Dedifferentiated amniotic fluid mesenchymal stem cell (primary cell): Measurements from ENCODE around the gene GRIK3.
"Not testable (repeated sequence)": the region's sequence is repeated elsewhere in the genome, so short reads cannot be mapped to it uniquely, and the experiment has no call there.

ENCODE experiments used
- DNase-seq: peaks from one replicate; pipeline ENCODE4 v3.0.0-alpha.2; 2016; ENCODE audit errors: extremely low spot score

Gene GRIK3

GRCh38 chr1:37034121-37035013 is at the start of gene GRIK3:
Gene GRIK3 (minus strand): TSS chr1:37034515. CDS start chr1:37034108, 407 bp downstream.
- DNase-seq = no peak

GRCh38 chr1:37084013-37084412 is 49.7 kb upstream of the GRIK3 start:
- no peak for DNase-seq

DNA sequence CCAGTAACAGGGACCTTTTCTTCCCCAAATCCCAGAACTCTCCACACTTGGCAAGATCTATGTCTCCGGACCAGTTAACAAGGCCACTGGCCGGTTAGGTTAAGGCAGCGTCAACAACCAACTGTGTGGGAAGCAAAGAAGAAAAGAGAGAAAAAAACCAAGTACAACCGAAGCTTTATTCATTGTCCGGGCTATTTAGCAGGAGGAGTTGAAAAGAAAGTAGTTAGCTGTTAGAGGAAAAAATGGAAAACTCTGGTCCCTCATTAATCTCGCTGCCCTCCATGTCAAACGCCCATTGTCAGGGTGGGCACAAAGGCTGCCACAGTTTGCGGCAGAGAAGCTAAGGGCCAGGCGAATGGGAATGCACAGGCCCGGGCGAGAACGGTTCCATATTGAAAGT is 49.3 kb upstream of the GRIK3 start:
- DNase-seq = no peak

DNA sequence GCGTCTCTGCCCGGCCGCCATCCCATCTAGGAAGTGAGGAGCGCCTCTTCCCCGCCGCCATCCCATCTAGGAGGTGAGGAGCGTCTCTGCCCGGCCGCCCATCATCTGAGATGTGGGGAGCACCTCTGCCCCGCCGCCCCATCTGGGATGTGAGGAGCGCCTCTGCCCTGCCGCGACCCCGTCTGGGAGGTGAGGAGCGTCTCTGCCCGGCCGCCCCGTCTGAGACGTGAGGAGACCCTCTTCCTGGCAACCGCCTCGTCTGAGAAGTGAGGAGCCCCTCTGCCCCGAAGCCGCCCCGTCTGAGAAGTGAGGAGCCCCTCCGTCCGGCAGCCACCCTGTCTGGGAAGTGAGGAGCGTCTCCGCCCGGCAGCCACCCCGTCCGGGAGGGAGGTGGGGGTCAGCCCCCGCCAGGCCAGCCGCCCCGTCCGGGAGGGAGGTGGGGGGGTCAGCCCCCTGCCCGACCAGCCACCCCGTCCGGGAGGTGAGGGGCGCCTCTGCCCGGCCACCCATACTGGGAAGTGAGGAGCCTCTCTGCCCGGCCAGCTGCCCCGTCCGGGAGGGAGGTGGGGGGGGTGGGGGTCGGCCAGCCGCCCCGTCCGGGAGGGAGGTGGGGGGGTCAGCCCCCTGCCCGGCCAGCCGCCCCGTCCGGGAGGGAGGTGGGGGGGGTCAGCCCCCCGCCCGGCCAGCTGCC is 46.1 kb upstream of the GRIK3 start:
- DNase-seq = not testable (repeated sequence)

DNA sequence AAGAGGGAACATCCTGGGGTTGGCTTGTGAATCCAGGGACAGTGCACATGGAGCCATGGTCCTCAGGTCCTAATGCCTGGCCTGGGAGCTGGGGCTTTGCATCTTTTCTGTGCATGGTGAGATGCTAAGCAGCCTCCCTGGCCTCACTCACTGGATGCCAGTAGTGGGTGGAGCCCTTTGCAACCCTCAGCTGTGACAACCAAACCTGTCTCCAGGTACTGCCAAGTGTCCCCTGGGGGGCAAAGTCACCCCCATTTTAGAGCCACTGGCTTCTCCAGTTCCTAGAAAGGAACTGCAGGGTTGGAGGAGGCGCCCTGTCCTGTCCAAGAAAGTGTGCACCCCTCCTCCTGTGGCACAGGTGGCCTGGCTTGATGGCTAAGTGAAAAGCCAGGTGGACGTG is 44.6 kb upstream of the GRIK3 start:
- no peak for DNase-seq

GRCh38 chr1:37076168-37076567 is 41.9 kb upstream of the GRIK3 start:
- no peak for DNase-seq

DNA sequence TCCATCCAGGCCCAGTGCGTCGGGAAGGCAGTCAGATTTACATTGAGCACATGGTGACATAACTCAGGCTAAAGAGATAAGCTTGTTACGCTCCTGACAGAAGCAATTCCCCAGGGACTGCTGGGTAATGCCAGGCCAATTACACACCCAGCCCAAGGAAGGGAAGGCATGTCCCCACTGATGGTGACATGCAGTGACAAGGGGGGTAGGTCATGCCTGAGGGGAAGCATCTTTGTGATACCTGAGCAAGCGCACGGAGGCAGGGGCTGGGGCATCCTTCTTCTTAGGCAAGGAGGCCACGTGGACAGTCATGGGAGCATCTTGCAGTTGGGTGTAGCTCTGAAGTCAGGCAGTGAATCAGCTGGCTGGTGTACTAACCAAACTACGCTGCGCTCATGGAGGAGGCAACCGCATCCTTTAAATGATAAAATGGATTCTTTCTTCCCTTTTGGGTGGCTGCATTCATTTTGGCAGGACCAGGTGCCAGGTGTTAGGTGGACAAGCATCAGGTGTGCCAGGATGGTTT is 39.6 kb upstream of the GRIK3 start:
- DNase-seq = no peak

- no peak for DNase-seq
Observed at GRCh38 chr1:37073152-37073853, 39.0 kb upstream of the GRIK3 start.

DNA sequence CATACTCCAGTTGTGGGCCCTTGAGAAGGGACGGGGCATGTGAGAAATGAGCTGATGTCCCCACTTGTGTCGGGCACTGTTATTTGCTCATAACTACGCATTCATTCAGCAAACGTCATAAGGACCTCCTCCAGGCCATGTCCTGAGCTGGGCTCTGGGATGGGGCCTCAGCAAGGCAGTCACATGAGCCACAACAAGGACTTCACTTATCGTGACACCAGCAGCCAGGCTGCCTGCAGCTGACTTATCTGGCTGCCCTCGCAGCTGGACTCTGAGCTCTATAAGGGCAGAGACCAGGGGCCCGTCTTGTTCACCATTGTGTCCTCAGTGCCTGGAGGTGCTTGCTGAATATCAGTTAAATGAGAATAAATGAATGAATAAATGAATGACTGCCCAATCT is 37.5 kb upstream of the GRIK3 start:
- DNase-seq = no peak

GRCh38 chr1:37070126-37070525 is 35.8 kb upstream of the GRIK3 start:
- no peak for DNase-seq

DNA sequence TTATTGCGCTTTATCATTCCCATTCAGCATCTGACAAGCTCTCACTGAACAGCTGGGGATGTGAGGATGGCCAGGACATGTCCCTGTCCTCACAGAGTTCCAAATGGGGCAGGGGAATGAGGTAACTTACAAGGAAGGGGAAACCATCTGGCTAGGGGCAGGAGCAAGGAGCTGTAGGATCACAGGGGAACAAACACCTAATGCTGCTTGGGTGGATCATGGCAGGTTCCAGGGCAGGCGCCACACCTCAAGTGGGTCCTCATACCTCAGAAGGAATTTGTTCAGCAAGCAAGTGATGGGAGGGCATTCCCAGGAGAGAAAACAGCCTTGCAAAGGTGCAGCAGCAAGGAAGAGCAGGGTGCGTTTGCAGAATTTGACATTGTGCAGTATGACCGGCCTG is 35.1 kb upstream of the GRIK3 start:
- DNase-seq = no peak

DNA sequence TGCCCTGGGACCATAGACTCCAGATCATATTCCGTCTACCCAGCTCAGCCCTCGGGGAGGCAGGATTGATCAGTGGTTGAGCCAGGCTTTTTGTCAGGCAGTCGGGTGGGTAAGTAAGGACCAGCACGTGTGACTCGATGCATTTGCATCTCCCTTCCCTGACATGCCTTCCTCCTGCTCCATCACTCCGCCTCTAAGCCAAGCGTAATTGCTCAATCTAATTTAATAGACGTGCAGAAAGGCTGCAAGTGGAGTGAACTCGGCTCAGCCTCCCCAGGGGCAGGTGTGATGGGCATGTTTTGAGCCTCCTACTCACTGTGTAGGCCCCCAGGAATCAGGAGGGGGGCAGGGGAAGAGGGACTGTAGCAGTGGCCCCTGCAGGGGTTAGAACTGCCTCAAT is 34.6 kb upstream of the GRIK3 start:
- no peak for DNase-seq

DNA sequence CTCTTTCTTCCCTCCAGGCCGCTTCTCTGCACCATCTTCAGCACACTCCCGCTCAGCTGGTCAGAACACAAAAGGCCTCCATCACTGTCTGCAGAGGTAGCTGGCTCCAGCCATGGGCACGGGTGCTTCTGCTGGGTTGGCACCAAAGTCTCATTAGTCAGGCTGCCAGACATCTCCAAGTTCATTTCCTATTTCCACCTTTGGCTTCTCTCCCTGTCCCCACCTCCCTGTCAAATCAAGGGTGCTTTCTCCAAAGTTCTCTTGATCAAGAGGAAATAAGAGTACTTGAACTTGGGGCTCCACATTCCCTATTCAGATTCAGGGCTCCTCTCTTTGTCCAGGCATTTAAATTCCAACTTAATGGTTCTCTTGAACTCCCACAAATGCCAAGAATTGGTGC is 33.9 kb upstream of the GRIK3 start:
- DNase-seq = no peak

DNA sequence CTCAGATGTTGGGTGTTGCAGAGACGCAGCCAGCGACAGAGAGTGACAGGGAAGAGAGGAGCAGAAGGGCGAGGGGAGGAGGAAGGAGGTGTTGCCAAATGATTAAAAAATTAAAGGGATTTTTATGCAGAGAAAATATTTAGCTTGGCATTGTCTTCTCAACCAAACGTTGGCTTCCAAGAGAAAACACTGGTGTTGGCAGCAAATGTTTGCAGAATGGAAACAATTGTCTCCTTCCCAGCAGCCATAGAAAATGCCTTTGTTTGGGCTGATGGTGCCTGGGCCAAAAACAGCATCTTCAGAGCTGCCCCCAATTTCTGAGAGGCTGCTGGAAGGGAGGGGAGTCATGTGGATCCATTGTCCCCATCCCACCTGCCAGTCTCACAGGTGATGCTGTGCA is 29.7 kb upstream of the GRIK3 start:
- DNase-seq = no peak

DNA sequence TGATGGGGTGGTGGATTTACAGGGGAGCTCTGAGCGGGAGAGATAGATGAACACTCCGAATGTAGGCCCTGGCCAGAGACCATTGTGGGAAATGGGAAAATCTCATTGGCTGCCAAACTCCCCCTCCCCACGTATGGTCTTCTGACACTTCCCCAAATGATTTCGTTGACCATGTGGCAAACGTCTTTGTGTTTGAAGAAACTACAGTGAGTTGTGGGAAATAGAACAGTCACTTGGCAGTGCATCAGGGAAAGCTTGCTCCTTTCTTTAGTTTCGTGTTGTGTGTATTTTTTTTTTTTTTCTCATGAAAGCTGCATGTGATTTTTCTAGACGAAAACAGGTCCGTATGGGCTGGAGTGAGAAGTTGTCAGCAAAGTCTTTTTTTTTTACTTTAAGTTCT is 25.0 kb upstream of the GRIK3 start:
- DNase-seq = no peak

DNA sequence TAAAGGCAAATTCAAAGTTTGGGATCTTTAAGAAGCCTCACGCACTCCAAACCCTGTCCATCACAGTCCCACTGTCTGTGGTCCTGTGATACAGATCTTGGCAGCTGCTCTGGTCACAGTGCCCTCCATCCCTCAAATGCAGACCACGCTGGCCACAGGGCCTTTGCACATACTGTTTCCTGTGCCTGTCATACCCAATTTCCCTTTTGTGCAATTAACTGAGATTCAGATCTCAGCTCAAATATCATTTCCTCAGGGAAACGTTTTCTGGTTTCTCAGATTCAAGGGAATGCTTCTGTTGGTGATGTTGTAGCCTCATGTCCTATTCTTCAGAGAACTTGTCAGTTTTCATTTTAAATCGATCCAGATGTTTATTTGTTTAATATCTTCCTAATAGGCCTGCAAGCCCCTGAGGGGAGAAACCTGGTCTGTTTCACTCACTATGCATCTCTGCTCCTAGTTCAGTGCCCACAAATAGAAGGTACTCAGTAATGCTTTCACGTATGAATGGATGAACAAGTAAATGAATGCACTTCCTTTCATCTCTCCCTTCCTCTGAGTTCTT is 24.2 kb upstream of the GRIK3 start:
- no peak for DNase-seq

GRCh38 chr1:37056325-37056724 is 22.0 kb upstream of the GRIK3 start:
- DNase-seq = no peak

GRCh38 chr1:37055631-37056030 is 21.3 kb upstream of the GRIK3 start:
- DNase-seq = no peak

DNA sequence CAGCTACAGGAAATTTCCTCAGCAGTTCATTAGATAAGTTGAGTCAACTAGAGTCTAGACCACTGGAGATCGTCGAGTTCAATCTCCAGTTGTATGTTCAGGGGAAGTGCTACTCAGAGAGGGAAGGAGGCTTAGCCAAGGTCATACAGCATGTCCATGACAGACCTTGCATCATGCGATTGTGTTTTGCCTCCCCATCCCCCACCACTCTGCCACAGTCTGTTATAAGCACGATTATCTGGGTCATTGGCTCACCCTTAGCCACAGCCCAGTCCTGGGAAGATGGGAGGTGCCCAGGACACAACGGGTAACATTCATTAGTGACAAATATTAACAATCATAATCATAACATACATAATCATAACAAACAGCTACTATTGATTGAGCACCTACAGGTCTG is 18.9 kb upstream of the GRIK3 start:
- no peak for DNase-seq

DNA sequence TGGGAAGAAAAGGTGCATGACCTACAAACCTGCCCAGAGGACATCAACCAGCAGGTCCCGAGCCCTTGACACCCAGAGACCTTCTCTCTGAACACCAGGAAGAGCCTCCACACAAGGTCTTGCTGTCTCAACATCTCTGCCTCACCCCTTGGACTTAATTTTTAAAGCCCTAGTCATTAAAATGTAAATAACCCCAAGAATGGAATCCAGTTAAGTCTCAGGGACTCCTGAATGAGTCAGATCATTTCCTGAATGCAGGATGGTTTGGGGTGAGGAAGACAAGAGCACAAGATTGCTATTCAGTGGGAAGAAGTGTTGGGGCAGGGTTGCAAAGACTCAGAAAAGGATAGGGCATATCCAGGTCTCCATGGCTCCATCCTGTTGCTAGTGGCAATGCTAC is 17.8 kb upstream of the GRIK3 start:
- no peak for DNase-seq

GRCh38 chr1:37051346-37051745 is 17.0 kb upstream of the GRIK3 start:
- no peak for DNase-seq

DNA sequence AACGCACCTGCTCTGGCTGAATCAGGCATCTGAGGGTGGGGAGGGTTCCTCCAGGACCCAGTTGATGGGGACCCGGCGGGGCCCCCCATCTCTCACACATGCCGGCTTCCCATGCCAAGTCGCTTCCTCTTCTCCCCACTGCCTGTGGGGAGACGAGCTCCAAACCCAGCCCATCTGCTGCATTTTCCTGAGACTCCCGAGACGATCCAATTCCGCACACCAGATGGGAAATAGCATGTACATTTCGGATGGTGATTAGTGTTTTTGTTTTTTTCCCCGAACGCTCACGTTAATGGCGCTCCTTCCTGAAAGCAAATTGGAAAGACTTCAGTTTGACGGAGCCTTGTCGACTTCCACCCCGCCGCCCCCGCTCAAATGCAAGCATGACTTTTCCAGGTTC is 13.2 kb upstream of the GRIK3 start:
- no peak for DNase-seq
